Right forelimb (tissue), 1 donor: ENCODE results near the gene GRN.

Experiments used
- DNase-seq: peaks from one replicate; pipeline ENCODE4 v3.0.0-alpha.2; 2018

Gene GRN

DNA sequence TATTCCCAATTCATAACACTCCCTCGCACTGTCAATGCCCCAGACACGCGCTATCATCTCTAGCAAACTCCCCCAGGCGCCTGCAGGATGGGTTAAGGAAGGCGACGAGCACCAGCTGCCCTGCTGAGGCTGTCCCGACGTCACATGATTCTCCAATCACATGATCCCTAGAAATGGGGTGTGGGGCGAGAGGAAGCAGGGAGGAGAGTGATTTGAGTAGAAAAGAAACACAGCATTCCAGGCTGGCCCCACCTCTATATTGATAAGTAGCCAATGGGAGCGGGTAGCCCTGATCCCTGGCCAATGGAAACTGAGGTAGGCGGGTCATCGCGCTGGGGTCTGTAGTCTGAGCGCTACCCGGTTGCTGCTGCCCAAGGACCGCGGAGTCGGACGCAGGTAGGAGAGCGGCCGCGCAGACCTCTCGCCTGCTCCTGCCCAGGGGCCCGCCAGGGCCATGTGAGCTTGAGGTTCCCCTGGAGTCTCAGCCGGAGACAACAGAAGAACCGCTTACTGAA is at the start of gene GRN:
GRN (plus strand) TSS at position 364 of the 515 bp plus-strand sequence. CDS start 3,863 bp downstream, outside the sequence.
- DNase-seq: peak; percentile 96

DNA sequence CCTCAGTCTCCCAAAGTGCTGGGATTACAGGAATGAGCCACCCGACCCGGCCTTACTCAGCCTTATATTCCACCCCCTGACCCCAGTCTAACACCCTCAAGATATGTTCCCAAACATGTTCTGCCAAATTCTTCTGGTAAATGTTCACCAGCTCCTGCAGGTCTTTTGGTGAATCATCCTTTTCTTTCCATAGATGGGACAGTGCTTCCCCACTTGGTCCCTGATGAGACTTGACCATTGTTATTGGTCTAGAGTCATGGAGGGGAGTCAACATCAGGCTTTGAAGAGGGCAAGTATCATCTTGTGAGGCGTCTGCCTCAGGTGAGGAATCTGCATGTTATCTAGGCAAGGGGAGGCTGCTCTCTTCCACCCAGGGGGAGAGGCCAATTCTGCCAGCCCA is 47.1 kb upstream of the GRN start:
- no peak for DNase-seq

DNA sequence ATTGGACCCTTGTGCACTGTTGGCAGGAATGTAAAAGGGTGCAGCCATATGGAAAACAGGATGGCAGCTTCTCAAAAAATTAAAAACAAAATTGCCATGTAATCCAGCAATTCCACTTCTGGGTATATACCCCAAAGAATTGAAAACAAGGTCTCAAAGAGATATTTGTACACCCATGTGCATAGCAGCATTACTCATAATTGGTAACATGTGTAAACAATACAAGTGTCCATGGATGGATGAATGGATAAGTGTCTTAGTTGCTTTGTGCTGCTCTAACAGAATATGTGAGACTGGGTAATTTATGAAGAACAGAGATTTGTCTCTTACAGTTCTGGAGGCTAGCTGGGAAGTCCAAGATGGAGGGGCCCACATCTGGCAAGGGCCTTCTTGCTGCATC is 40.5 kb upstream of the GRN start:
- DNase-seq: no peak

DNA sequence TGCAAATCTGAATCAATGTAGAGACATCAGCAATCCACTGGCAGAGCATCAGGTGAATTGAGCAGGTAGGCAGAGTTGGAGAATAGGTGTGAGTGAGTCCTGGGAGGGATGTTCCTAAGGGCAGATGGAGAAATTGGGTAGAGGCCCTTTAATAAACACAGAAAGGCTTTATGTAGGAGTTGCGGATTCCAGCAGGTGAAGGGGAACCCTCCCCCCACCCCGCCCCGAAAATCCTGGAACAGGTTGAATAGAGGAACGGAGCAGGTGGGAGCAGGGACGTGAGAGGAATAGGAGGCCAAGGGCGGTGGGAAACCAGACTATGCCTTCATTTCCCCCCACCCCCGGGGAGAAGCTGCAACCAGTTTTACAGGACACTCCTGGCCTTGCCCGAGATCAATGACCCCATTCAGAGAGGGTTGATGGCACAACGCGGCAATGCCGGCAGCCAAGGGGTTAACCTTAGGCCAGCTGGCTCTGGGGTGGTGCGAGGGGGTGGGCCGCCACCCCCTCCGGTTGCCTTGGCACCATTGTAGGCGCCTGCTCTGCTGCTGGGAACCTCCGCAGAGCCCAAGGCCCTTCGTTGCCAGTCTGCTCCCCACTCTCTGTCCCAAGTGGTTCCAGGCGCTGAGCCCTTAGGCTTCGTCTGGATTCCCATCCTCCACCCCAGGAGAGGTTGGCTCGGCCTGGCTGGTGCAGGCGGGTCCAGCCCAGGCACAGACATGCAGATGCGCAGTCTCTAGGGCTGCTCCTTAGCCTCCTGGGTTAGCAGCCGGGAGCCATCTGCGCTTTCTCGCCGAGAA is 37.5 kb upstream of the GRN start:
- peak; percentile 58 for DNase-seq

DNA sequence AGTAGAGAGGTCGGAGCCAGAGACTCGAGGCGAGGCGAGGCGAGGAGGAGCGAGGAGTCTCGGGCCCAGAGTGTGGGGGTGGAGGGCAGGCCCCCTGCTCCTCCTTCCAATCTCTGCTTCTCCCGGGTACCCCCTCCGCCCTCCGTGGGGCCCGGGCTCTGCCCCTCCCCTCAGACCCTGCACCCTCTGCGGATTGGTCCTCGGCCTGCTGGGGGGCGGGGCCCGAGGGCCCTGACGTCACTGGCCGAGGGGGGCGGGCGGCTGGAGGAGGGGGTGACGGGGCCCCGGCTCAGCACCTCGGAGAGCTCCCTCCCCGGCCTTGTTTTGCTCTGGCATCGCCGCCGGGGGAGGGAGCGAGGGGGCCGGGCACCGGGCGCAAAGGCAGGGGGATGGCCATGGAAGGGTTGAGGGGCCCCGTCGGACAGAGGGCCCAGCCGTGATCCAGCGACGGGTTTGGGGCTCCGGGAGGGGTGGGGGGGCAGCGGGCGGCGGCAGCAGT is 36.7 kb upstream of the GRN start, which contains the start of gene RUNDC3A:
RUNDC3A (plus strand) TSS at position 282 of the 499 bp plus-strand sequence. CDS start 232 bp downstream, outside the sequence.
- DNase-seq: peak; percentile 95

DNA sequence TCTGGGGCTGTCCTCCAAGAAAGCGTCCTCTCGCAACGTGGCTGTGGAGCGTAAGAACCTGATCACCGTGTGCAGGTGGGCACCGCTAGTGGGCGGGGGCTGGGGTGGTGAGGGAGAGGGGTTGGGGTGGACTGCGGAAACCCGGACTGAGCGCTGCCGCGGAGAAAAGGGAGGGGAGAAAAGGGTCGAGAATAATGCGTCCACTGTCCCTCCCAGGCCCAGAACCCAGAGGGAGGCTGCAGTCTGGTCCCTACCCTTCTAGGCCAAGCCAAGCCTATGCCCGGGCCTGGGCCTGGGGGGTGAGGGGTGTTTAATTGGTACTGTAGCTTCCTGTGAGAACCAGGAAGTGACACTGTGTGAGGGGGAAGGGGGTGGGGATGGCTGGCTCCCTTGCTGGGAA is 36.2 kb upstream of the GRN start:
- no peak for DNase-seq

DNA sequence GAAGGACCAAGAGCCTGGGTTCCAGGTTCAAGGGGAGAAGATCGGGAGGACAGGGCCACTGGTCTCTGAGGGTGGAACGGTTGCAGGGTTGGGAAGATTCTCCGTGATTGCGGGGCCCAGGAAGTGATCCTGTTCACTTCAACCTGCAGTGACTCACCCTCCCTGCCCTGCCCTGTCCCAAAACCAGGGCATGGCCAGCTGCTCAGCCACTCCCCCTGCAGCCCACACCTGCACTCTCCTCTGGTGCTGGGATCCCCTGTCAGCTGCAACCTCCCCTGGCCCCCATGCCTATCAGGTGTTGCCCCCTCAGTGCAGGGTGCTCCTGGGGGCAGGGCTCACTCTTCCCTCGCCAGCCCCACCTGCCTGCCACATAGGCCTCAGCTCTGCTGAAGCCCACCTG is 35.6 kb upstream of the GRN start:
- no peak for DNase-seq

DNA sequence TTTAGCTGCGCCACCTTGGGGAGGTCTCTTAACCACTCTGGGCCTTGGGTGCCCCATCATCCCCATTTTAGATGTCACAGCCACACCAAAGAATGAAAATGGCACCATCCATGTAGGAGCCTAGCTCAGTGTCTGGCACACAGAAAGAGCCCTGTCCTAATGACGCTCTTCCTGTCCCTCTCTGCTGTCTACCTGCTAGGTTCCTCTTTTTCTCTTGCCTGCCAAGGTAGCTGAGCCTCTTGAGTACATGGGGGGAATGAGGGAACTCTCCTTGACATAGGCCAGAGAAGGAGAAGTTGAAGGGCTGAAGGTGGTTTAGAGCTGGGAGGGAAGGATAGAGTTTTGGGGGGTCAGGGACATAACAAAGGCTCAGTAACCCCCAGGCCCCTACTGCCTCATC is 34.9 kb upstream of the GRN start:
- DNase-seq: no peak

DNA sequence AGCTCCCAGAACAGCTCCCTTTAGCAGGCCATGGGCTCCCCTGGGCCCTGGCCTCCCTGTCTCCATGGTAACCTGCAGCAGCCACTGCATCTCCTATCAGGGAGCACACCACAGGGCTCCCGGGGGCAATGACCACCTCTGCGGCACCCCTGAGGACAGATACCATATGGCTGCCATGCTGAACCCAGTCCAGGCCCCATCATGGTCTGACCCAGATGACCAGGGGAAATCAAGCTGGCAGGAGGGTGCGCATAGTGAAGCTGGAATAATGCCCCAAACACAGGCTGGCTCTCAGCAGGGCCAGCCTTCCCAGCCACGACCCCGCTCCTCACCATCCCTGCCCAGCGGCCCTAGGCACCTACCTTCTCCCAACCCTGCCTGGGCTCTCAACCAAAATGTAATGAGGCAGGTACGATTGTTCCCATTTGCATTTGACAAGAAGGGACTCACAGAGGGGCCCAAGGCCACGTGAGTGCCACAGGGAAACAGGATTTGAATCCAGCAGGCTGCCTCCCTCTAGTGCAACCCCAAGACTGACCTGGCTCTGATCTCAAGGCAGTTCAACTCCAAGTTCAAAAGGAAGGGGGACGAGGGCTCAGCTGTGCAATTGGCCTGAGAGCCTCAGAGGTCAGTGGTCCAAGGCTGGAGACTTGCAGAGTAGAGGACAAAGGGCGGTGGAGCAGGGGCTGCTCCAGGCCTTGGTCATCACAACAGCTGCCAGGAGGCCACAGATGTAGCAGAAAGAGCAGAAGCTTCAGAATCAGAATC is 34.3 kb upstream of the GRN start:
- no peak for DNase-seq

DNA sequence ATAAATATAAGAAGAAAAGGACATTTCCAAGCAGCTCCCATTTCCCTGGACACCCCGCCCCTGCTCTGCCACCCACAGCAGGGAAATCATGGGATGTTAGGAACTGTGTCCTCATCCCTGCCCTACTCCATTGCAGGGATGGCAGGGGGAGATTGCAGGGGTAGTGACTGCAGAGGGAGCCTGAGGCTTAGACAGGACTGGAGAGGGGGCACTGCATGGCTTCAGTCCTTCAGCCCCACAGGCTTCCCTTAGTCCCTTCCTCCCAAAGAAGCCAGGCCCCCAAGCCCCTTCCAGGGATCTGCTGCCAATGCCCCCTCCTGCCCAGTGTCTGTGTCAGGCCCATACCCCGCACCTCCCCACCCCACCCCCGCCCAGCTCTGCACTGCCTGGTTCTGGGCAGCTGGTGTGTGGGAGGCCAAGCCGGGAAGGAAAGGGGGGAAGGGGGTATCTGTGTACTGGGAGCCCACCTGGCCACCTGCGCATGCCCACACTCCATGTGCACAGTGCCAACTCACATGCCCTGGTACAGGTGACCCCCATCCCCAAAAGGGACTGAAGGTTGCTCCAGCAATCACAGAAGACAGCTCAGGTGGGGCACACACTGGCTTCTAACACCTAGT is 33.4 kb upstream of the GRN start:
- no peak for DNase-seq

DNA sequence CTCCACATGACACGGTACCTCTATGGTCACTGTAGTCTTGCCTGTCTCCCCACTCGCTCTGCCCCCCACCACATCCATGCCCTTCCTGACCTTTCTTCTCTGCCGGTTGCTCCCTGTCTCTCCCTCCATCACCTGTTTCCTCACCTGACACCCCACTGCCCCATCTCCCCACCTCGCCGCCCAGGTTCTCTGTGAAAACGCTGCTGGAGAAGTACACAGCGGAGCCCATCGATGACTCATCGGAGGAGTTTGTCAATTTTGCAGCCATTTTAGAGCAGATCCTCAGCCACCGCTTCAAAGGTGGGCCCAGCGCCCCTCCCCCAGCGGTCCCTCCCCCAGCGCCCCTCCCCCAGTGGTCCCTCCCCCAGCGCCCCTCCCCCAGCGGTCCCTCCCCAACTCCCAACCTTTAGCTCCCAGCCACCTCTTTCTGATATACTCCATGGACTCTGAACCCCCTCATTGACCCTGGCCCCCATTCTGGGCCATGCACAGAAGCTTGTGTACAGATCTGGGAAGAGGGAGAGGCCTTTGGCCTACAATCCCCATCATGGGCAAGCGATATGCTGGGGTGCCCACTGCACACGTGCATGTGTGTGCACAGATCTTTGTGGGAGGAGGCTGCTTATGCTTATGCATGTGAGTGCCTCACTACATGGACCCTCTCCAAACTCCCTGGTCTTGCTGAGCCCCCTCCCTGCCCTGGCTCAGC is 32.6 kb upstream of the GRN start:
- DNase-seq: no peak

DNA sequence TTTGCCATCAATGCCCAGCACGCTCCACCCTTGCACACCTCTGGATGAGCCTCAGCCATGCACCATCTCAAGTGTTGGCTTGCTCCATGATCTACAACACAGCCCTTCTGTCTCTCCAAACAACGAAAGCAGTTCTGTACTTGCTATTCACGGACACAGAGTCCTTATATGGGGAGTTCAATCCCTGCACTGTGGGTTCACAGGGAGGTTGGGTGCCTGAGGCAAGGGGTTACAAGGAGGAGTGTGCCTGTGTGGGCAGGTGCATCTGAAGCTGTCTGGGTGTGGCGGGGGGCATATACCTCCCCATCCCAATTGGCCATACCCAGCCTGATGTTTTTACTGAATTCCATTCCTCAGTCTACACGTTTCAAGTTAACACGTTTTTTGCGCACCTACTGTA is 31.1 kb upstream of the GRN start:
- DNase-seq: no peak

DNA sequence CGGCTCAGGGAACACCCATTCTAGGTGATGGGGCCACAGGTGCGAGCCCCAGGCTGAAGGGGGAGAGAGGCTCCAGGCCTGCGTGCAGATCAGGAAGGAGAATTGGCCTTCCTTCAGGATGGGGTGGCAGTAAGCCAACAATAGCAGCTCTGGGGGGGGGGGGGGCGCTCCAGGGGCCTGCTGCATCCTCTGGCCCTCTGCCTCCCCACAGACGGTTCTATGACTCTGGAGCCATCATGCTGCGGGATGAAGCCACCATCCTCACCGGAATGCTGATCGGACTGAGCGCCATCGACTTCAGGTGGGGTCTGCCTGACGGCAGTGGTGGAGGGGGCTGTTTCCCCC is 30.6 kb upstream of the GRN start:
- no peak for DNase-seq

DNA sequence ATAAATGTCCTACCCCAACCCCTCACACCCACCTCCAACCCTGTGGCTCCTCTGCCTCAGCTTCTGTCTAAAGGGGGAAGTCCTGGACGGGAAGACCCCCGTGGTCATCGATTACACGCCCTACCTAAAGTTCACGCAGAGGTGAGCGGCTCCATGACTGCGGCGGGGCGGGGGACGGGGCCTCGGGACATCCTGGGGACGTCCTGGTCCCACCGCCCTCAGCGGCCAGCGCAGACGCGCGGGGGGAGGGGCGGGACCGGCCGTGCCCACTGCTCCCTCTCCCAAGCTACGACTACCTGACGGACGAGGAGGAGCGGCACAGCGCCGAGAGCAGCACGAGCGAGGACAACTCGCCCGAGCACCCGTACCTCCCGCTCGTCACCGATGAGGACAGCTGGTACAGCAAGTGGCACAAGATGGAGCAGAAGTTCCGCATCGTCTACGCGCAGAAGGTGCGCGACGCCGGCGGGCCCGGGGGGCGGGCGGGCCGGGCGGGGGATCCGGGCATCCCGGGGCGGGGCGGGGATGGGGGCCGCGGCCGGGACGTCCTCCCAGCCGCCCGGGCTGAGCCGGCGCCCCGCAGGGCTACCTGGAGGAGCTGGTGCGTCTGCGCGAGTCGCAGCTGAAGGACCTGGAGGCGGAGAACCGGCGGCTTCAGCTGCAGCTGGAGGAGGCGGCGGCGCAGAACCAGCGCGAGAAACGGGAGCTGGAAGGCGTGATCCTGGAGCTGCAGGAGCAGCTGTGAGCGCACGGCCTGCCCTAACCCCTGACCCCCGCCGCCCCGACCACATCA is 30.0 kb upstream of the GRN start:
- DNase-seq: no peak

DNA sequence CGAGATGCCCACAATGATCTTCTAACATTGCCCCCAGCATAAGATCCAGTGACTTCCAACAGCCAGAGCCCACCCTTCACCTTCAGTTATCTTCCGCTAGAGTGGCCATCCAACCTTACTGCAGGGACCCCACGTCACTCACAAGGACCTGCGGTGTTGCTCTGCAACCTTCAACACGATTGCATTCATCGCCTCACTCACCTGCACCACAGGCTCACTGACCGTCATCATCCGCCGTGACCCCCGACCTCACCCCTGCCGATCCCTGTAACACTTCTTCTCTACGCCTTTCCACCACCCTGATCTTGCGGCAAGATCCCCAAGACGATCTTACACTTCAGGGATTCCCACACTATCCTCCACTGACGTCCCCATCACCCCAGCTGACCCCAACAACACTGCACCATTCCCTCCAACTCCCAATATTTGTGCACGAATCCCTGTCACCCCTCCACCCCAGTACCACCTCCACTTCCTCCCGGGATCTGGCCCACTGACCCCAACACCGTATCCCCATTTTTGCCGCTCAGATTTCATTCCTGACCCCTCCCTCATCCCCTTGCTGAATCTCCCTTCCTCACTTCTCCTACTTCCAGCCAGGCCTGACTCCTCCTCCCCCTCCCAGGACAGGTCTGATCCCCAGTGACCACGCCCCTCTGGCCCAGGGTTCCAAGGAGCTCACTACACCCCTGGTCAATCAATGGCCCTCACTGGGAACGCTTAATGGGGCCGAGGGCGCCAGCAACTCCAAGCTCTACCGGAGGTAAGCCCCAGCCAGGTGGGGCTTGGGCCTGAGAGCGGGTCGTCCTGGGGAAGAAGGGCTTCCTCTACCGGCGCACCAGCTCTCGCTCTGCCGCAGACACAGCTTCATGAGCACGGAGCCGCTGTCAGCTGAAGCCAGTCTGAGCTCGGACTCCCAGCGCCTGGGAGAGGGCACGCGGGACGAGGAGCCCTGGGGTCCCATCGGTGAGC is 29.1 kb upstream of the GRN start:
- DNase-seq: no peak

DNA sequence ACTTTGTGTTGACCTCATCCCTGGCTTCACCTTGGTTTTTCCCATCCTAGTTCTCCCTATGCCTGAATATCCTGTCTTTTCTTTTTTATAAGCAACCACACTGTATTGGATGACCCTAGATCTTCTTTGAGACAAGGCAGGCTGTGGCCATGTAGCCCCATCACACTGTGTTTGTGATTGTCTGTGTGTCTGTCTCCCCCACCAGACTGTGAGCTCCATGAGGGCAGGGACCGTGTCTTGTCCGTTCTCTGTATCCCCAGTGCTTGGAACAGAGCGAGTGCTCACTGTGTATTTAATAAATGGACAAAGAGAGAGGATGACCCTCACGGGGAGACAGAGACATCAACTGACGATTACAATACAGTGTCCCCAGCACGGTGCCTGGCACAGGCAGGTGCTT is 27.6 kb upstream of the GRN start:
- no peak for DNase-seq

DNA sequence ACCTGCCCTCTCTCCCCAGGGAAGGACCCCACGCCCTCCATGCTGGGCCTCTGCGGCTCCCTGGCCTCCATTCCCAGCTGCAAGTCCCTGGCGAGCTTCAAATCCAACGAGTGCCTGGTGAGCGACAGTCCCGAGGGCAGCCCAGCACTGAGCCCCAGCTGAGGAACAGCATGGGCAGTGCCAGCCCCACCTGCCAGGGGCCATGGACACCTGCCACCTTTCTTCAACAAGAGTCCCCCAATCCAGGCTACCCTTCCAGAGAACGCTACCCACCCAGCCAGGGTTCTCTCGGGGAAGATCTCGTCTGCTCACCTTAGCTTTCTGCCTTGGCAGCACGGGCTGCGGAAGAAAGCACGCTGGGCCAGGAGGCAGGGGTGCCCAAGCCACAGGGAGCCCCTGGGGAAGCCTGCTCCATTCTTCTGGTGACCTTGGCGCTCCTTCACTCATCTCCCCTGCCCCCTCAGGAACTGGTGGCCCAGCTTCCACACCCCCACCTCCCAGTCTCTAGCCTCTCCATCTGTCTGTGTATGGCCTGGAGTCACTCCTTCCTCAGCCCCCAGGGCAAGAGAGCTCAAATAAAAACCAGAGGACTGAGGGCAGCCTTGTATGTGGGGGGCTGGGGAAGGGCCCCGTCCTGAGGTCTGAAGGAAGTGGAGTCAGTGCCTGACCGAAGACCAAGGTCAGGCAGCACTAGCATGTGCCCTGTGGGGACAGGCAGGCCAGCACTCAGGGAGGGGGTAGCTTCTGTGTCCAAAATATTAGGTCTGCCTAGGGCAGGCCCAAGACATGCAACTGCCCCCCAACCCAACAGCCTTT is 26.8 kb upstream of the GRN start:
- DNase-seq: no peak

DNA sequence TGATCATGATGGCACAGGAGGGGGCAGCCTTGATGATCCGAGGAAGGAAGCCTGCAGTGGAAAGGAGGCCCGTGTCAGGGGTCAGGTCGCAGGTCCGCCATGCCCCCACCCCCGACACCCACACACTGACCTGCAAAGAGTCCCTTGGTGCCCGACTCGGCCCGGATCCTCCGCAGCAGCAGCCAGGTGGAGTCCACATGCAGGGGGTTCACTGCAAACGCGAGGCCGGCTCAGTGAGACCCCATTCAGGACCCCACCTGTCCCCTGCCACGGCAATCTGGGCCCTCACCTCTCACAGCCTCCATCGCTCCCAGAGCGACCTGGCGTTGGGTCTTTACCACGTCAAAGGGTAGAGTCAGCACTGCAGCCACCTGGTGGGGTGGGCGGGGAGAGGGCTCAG is 25.0 kb upstream of the GRN start:
- no peak for DNase-seq

DNA sequence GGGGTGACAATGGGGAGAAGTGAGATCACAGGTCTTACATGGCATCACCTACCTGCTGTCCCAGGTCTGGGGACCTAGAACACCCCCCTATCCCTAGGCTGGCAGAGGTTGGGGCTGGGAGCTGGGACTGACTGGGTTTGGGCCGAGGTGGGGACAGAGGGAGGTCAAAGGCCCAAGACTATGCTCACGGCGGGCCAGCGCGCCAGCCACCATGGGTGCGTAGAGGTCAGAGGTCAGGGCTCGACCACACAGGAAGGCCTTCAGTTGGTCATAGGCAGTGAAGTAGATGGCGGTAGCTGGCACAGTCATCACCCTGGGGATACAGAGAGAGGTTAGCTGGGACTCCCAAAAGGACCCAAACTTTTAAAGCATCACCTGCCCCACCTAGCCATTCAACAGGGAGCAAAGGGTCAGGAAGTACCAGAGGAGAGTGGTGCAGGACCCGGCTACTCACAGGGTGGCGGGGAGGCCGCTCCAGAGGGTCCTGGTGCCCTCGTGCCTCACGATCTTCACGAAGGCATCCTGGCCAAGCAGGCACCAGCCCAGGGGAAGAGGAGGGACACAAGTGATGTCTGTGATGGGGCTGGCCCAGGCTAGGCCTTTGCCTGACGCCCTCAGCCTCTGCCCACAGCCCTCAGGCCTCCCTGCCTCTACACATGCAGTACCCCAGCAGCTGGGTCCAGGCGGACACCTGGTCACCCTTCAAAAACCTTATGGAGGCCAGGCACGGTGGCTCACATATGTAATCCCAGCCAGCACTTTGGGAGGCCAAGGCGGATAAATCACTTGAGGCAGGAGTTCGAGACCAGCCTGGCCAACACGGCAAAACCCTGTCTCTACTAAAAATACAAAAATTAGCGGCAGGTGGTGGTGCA is 23.6 kb upstream of the GRN start:
- no peak for DNase-seq
